Left kidney (tissue), 8 donors: ENCODE measurements around the gene DKC1. TPM values are rescaled to one million over a fixed set of nuclear protein-coding genes. Genes with fewer than 3 reads are reported as not detected.

Experiments
- DNase-seq: peaks from one replicate; pipeline ENCODE4 v3.0.0-alpha.2; 2013
- long read RNA-seq, 8 donors: transcript quantifications; one replicate each; lab custom pipeline, GENCODE V29; 2026
- polyA plus RNA-seq: library from polyadenylated mRNA; unstranded; fragments of 120-200 nt; gene quantifications from one replicate; pipeline ENCODE4 v1.2.1, GENCODE V29; 2013; ENCODE audit not compliant: insufficient read length

The DKC1 gene
- polyA plus RNA-seq = 75.6 TPM
- long read RNA-seq, donor 1, partial matches to known transcripts = 43 of 48 reads
- long read RNA-seq, donor 1, other reads (novel, unspliced or antisense) = 0 of 48 reads
- long read RNA-seq, donor 2, transcript DKC1-201 (15 exons, 2,577 nt) = major isoform, 8 of 26 reads
- long read RNA-seq, donor 2, partial matches to known transcripts = 16 of 26 reads
- long read RNA-seq, donor 2, other reads (novel, unspliced or antisense) = 0 of 26 reads
- long read RNA-seq, donor 3, transcript DKC1-201 (15 exons, 2,577 nt) = major isoform, 6 of 20 reads
- long read RNA-seq, donor 3, partial matches to known transcripts = 10 of 20 reads
- long read RNA-seq, donor 3, other reads (novel, unspliced or antisense) = 0 of 20 reads
- long read RNA-seq, donor 4, partial matches to known transcripts = 0 of 3 reads
- long read RNA-seq, donor 4, other reads (novel, unspliced or antisense) = 0 of 3 reads
- long read RNA-seq, donor 5, transcript DKC1-201 (15 exons, 2,577 nt) = major isoform, 5 of 62 reads
- long read RNA-seq, donor 5, partial matches to known transcripts = 55 of 62 reads
- long read RNA-seq, donor 5, other reads (novel, unspliced or antisense) = 0 of 62 reads
- long read RNA-seq, donor 6, transcript DKC1-201 (15 exons, 2,577 nt) = major isoform, 5 of 22 reads
- long read RNA-seq, donor 6, partial matches to known transcripts = 16 of 22 reads
- long read RNA-seq, donor 6, other reads (novel, unspliced or antisense) = 0 of 22 reads
- long read RNA-seq, donor 7, transcript DKC1-201 (15 exons, 2,577 nt) = major isoform, 9 of 62 reads
- long read RNA-seq, donor 7, partial matches to known transcripts = 48 of 62 reads
- long read RNA-seq, donor 7, other reads (novel, unspliced or antisense) = 0 of 62 reads
- long read RNA-seq, donor 8, transcript DKC1-201 (15 exons, 2,577 nt) = major isoform, 7 of 18 reads
- long read RNA-seq, donor 8, partial matches to known transcripts = 11 of 18 reads
- long read RNA-seq, donor 8, other reads (novel, unspliced or antisense) = 0 of 18 reads

GRCh38 chrX:154762537-154763296 lies at the start of gene DKC1:
TSS of gene DKC1 (plus strand) at chrX:154762864. CDS start at chrX:154762966, 102 bp downstream.
- DNase-seq = peak; percentile 91

DNA sequence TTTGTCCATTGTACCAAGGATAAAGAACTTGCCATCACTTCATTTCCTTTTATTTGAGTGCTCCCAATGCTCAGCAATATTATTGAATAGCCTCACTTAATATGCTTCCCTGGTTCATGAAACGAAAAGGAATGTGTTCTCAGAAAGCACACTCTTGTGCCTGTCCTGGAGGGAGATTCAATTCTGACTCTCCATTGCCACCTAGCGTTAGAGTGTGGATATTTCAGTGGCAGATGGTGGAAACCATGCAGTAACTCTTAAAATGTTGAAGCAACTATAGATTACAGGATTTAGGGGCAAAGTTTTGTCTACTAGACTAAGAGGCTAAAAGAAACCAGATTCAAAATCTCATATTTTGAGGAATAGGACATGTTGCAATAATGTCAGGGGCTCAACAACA lies 47.7 kb upstream of the DKC1 start:
- peak; percentile 50 for DNase-seq

- no peak for DNase-seq
These were observed 46.8 kb upstream of the DKC1 start for GRCh38 chrX:154715825-154716224.

DNA sequence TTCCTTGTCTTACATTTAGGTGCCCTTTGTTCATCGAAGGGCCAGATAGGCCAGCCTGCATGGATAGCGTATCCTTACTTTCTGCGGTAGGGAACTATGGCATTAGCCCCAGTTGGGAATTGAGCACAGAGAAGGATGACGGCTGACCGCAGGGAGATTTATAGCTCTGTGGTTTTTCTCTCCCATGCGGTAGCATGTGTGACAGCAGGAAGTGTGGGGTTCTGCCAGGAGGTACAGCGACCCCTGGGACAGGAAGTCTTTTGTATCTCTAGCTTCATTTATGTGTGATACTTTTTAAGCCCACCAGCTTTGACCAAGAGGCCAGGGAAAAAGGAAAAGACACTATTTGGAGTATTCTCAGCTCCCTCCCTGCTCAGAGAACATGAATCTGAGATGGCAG lies 44.8 kb upstream of the DKC1 start:
- no peak for DNase-seq

DNA sequence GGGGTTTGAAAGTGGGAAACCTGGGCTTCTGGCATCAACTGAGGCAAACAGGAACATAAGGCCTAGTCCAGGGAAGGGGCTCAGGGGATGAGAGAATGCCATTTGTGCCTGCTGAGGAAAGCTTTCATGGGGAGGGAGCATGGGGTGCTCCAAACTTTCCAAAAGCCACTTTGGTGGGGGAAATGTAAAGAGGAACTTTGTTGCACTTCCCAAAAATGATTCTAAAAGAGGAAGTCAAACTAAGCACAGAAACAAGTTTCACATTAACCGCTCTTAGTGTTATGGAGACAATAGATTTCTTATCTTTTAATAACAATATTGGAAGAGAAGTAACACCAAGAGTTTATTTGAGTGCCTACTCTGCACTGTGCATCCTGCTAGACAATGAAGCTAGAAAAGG lies 44.0 kb upstream of the DKC1 start:
- no peak for DNase-seq

DNA sequence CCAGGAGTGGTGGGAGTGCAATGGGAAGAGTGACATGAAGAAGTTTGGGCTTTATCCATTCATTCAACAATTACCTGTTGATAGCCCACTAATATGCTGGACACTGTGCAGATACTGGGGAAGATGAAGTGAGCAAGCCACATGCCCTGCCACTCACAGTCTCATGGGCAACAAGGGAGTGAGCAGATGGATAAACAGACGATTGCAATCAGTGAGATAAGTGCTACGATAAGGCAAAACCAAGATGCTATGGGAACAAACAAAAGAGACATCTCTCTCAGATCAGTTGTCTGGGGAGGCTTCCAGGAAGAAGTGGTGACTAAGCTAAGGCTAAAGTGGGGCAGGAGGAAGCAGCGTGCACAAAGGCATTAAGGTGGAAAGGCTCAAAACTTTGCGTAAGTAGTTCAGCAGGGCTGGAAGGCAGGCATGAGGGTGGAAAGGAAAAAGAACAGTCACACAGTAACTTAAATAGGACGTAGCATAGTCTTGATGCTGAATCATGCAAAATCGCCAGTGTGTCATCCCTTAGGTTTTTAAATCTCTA lies 43.5 kb upstream of the DKC1 start:
- DNase-seq = no peak

DNA sequence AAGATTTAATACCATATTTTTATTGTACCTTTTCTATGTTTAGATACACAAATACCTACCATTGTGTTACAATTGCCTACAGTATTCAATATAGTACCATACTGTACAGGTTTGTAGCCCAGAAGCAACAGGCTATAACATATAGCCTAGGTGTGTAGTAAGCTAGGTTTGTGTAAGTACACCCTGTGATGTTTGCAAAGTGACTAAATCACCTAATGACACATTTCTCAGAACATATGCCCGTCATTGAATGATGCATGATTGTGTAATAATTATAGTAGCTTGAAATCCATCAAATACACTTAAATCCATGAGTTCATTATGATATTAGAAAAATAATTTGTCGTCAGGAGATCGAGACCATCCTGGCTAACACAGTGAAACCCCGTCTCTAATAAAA lies 42.6 kb upstream of the DKC1 start:
- no peak for DNase-seq

DNA sequence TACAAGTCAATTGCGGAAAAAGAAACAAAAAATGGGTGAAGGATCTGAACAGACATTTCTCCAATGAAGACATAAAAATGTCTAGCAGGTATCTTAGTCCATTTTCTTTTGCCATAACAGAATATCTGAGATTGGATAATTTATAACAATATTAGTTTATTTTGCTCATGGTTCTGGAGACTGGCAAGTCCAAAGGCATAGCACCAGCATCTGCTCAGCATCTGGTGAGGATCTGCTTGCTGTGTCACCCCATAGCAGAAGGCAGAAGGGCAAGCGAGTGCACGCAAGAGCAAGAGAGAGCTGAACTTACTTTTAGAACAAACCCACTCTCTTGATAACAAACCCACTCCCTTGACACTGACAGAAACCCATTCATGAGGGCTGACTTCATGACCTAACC lies 41.5 kb upstream of the DKC1 start:
- DNase-seq = no peak

GRCh38 chrX:154724993-154725756 lies 37.5 kb upstream of the DKC1 start:
- DNase-seq = no peak

GRCh38 chrX:154727418-154727817 lies 35.2 kb upstream of the DKC1 start:
- no peak for DNase-seq

GRCh38 chrX:154727871-154728270 lies 34.8 kb upstream of the DKC1 start:
- no peak for DNase-seq

DNA sequence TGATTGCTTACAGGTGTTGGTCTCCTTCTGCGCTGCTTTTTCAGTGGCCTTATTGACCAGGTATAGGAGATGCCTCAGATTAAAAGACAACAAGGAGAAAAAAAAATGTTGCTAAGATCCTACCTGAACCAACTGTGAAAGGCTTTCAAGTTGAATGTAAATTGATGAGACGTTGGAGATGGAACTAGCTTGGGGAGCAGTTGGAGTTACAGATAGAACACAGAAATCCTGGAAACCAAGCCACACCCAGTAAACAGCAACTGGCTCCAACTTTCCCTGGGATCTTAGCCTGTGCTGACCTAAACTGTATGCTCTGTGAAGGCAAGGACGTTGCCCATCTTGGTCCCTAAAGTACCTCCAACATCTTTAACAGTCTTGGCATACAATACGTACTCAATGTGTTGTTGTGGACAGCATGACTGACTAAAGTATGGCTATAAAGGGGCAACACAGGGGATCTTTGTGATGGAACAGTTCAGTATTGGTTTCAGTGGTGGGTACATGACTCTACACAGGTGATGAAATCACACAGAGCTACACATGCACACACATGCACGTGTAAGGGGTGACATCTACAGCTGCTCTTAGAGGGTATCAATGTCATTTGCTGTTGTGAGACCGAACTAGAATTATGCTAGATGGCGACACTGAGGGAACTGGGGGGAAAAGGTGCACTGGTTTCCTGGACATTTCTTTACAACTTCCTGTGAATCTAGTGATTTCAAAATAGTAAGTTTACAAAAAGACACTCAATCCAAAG lies 34.1 kb upstream of the DKC1 start:
- no peak for DNase-seq

DNA sequence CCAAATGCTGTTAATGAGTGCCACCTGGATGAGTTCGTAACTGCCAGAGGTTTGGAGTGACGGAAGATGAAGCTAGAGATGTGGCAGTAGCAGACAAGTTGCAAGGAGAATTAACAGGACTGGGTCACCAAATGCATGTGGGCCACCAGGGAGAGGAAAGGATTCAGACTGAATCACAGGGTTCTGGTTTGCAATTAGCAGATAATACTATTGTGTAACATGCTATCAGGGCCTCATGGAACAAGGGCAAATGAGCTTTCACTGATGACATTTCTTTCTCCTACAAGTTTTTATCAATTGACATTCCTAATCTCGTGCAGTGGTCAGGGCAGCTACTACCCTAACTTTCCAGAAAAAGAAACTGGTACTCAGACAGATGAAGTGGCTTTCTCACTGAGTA lies 33.2 kb upstream of the DKC1 start:
- no peak for DNase-seq

DNA sequence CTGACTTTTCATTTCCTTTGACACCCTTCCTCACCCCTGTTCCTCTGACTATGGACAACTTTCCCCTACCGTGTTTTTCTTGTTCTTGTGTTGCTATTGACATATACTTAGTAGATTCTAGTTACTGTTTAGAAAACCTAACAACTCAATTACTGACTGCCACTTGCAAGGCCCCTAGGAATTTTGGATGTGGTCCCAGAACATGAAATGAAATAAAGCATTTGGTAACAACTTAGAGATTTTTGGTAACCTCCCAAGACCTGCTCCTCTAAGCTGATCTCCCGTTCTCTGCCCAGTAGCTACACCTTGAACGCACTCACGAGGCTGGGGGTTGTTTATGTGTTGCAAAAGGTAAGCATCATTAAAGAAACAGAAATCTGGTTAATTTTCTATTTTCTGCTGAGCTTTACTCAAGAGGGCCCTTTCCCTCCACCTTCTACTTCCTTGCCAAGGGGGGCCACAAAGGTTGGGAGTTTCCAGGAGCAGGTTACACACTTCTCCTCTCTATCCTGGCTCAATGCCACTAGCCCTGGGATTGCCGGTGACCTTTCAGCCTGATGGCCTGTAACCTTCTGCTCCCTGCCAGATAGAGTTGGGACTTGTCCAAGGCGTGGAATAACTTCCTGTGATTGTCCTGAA lies 32.3 kb upstream of the DKC1 start:
- DNase-seq = no peak

DNA sequence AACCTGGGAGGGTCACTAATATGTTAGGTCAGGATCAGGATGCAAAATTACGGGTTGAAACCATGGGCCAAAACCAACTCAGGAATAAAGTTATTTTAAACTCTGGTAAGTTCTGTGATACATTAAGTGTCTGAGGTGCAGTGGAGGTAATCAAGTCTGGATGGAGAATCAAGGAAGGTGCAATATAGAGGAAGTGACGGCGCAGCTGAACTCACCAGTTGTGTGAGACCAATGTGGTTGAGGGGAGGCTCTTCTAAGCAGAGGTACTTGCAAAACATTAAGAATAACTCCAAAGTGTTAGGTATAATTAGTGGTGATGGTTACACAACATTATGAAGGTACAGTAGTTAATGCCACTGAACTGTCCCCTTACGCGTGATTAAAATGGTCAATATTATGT lies 31.5 kb upstream of the DKC1 start:
- DNase-seq = no peak

- DNase-seq = no peak
These were observed 30.8 kb upstream of the DKC1 start for GRCh38 chrX:154731881-154732280.

DNA sequence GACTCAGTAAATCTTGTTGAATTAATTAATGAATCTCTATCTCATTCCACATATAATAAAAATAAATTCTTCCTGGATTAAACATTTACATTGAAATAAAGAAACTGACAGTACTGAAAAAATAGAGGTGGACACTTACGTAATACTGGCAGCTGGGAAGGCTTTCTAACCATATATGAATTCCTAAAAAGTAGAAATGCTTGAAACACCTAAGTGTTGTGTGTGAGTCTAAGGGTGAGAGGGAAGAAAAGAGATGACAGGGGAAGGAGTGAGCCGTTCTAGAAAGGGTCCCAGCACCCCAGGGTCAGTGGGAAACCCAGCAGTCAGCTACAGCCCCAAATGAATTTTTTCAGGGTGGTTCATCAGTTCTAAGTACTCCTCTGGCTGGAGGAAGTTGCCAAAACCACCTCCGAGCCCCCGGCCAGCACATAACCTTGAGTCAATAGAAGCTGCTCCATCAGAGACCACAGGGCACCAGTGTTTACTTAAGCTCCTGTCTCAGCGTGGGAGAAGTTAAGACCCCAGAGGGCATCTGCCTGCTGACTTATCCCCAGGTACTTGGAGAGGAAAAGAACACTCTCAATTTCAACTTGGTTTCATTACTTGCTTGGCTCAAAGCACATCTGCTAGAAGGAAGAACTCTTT lies 30.1 kb upstream of the DKC1 start:
- no peak for DNase-seq

DNA sequence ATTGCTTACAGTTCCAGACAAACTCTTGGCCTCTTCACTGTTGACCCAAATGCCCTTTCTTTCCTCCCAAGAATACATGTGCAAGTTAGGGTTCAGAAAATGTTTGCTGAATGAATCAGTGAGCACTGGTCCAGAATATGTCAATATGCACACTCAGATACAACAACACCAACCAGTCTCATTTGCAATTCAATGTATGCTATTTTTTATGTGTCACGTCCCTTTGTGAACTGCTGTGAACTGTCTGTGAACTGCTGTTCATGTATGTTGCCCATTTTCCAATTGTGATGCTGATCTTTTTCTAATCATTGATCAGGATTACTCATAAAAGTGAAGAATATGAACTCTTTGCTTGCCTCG lies 29.6 kb upstream of the DKC1 start:
- DNase-seq = no peak

- DNase-seq = no peak
These were observed 28.4 kb upstream of the DKC1 start for GRCh38 chrX:154734061-154734781.
